Liver (tissue), 9 donors: ENCODE results near the gene THRB. TPM values are rescaled to one million over a fixed set of nuclear protein-coding genes. Genes with fewer than 3 reads are reported as not detected.

ENCODE experiments used
- DNase-seq: peaks from one replicate; pipeline ENCODE4 v3.0.0-alpha.2; 2017; ENCODE audit warnings: low spot score
- H3K27ac ChIP-seq, 2 donors: one replicate each; pipeline ENCODE4 v1.7.0; 2013; ENCODE audit warnings: inconsistent platforms in 2 of 2, low read length in 2 of 2, control low read depth in 1 of 2, low read depth in 1 of 2, mild to moderate bottlenecking in 1 of 2
- H3K27me3 ChIP-seq, 4 donors: one replicate each; pipeline versions ENCODE4 v1.6.1 to v1.7.0; 2013; ENCODE audit warnings: low read length in 3 of 4, inconsistent platforms in 1 of 4, mild to moderate bottlenecking in 1 of 4, moderate library complexity in 1 of 4; ENCODE audit not compliant: control insufficient read depth in 4 of 4, insufficient read depth in 4 of 4
- H3K36me3 ChIP-seq, 4 donors: one replicate each; pipeline versions ENCODE4 v1.6.1 to v1.7.0; 2013; ENCODE audit warnings: low read length in 3 of 4, mild to moderate bottlenecking in 3 of 4, low read depth in 1 of 4, moderate library complexity in 1 of 4; ENCODE audit not compliant: control insufficient read depth in 4 of 4, insufficient read depth in 3 of 4
- H3K4me1 ChIP-seq, 4 donors: one replicate each; pipeline versions ENCODE4 v1.6.1 to v1.7.0; 2013; ENCODE audit warnings: low read length in 3 of 4, mild to moderate bottlenecking in 3 of 4, moderate library complexity in 1 of 4; ENCODE audit not compliant: control insufficient read depth in 4 of 4, insufficient read depth in 4 of 4
- H3K4me3 ChIP-seq, 3 donors: one replicate each; pipeline versions ENCODE4 v1.6.1 to v1.7.0; 2013; ENCODE audit warnings: low read length in 3 of 3, control low read depth in 1 of 3, low read depth in 1 of 3, mild to moderate bottlenecking in 1 of 3
- H3K9ac ChIP-seq, 2 donors: one replicate each; pipeline ENCODE4 v1.7.0; 2013; ENCODE audit warnings: low read length in 2 of 2, mild to moderate bottlenecking in 2 of 2, moderate library complexity in 2 of 2, control low read depth in 1 of 2, low read depth in 1 of 2
- H3K9me3 ChIP-seq, 4 donors: one replicate each; pipeline versions ENCODE4 v1.6.1 to v1.7.0; 2013; ENCODE audit warnings: low read length in 3 of 4; ENCODE audit not compliant: control insufficient read depth in 4 of 4
- ATF3 ChIP-seq: IDR thresholded peaks from 2 replicates; pipeline ENCODE4 v1.6.1; 2016; ENCODE audit warnings: antibody characterized with exemption
- CTCF ChIP-seq: fragments of 150-350 bp; IDR thresholded peaks from 2 replicates; pipeline ENCODE4 v1.5.1; 2017; ENCODE audit warnings: improper control_type of control experiment, low read depth, low read length; ENCODE audit not compliant: missing input control
- EGR1 ChIP-seq, 2 donors: IDR thresholded peaks; 2 replicates each; pipeline ENCODE4 v1.6.1; 2016 to 2018; ENCODE audit warnings: antibody characterized with exemption in 2 of 2, low read depth in 2 of 2
- FOXA1 ChIP-seq: IDR thresholded peaks from 2 replicates; pipeline ENCODE4 v1.6.1; 2016; ENCODE audit warnings: antibody characterized with exemption
- FOXA2 ChIP-seq: IDR thresholded peaks from 2 replicates; pipeline ENCODE4 v1.6.1; 2016; ENCODE audit warnings: antibody characterized with exemption
- GABPA ChIP-seq, 2 donors: IDR thresholded peaks in 1 of 2; conservative IDR thresholded peaks in 1 of 2; 2 replicates each; pipeline ENCODE4 v1.6.1; 2016; ENCODE audit warnings: antibody characterized with exemption in 2 of 2, mild to moderate bottlenecking in 1 of 2, moderate library complexity in 1 of 2
- HNF4A ChIP-seq, 2 donors: conservative IDR thresholded peaks; 2 replicates each; pipeline ENCODE4 v1.6.1; 2016; ENCODE audit warnings: antibody characterized with exemption in 2 of 2, mild to moderate bottlenecking in 2 of 2
- HNF4G ChIP-seq: IDR thresholded peaks from 2 replicates; pipeline ENCODE4 v1.6.1; 2016; ENCODE audit warnings: antibody characterized with exemption
- JUND ChIP-seq, 2 donors: IDR thresholded peaks; 2 replicates each; pipeline ENCODE4 v1.6.1; 2016; ENCODE audit warnings: antibody characterized with exemption in 2 of 2
- MAX ChIP-seq: IDR thresholded peaks from 2 replicates; pipeline ENCODE4 v1.6.1; 2016; ENCODE audit warnings: antibody characterized with exemption
- NR2F2 ChIP-seq: IDR thresholded peaks from 2 replicates; pipeline ENCODE4 v1.6.1; 2016; ENCODE audit warnings: antibody characterized with exemption
- RAD21 ChIP-seq, 2 donors: IDR thresholded peaks; 2 replicates each; pipeline ENCODE4 v1.6.1; 2016; ENCODE audit warnings: antibody characterized with exemption in 2 of 2, mild to moderate bottlenecking in 2 of 2
- REST ChIP-seq: IDR thresholded peaks from 2 replicates; pipeline ENCODE4 v1.6.1; 2016; ENCODE audit warnings: antibody characterized with exemption, mild to moderate bottlenecking
- RXRA ChIP-seq, 2 donors: IDR thresholded peaks; 2 replicates each; pipeline ENCODE4 v1.6.1; 2017 to 2018; ENCODE audit warnings: antibody characterized with exemption in 2 of 2, mild to moderate bottlenecking in 1 of 2
- SP1 ChIP-seq: IDR thresholded peaks from 2 replicates; pipeline ENCODE4 v1.6.1; 2018; ENCODE audit warnings: antibody characterized with exemption, mild to moderate bottlenecking
- TAF1 ChIP-seq: conservative IDR thresholded peaks from 2 replicates; pipeline ENCODE4 v1.6.1; 2016; ENCODE audit warnings: antibody characterized with exemption, mild to moderate bottlenecking
- YY1 ChIP-seq: IDR thresholded peaks from 2 replicates; pipeline ENCODE4 v1.6.1; 2016; ENCODE audit warnings: antibody characterized with exemption, mild to moderate bottlenecking
- ZBTB33 ChIP-seq: IDR thresholded peaks from 2 replicates; pipeline ENCODE4 v1.6.1; 2016; ENCODE audit warnings: antibody characterized with exemption
- WGBS: extraction: QIAGEN DNeasy Blood & Tissue Kit; methylation state at CpG from one replicate; pipeline ENCODE4 v1.1.7; 2013; 5-methylcytosine and 5-hydroxymethylcytosine counted together
- polyA plus RNA-seq, 2 donors: library from polyadenylated mRNA; stranded (reverse) in 1 of 2; unstranded in 1 of 2; fragments of 200-250 nt in 1 of 2; fragments of >200 nt in 1 of 2; fragmentation: Nextera tagmentation in 1 of 2; extraction: Ambion mirVana in 1 of 2; gene quantifications; one replicate each; pipeline versions ENCODE4 v1.2.1 to v1.2.3, GENCODE V29; 2013 to 2015
- total RNA-seq, 2 donors: library from RNA; depleted of rRNA; stranded (reverse); fragments of >200 nt; gene quantifications; one replicate each; pipeline ENCODE4 v1.2.3, GENCODE V29; 2014
- donor health status: healthy.
- donor health status: healthy.
- donor health status: healthy.
- donor health status: healthy.
- donor health status: healthy.

THRB gene
- total and polyA plus RNA-seq, 4 donors, result 5.9 to 23.9 (median 9.3) TPM

GRCh38 chr3:24406900-24407299, 87.8 kb downstream of the THRB start:
- TF ChIP-seq HNF4G (peak; percentile 7), RXRA (IDR thresholded peaks at IDR 0.05) (peak; percentile 62 to 76), MAX (no peak), CTCF (no peak), GABPA (IDR thresholded peaks at IDR 0.05 in 1 of 2, conservative IDR thresholded peaks at IDR 0.05 in 1 of 2) (no peak), SP1 (peak; percentile 25), HNF4A (conservative IDR thresholded peaks at IDR 0.05) (peak; percentile 70), RAD21 (IDR thresholded peaks at IDR 0.05) (peak; percentile 26 to 52), ZBTB33 (no peak), NR2F2 (no peak), FOXA2 (peak; percentile 52), TAF1 (no peak), YY1 (peak; percentile 76), EGR1 (IDR thresholded peaks at IDR 0.05; ENCODE audit: low read depth in 2 of 2) (no peak), JUND (IDR thresholded peaks at IDR 0.05) (peak in 1 of 2 donors; percentile 53), REST (peak; percentile 42), FOXA1 (no peak), ATF3 (no peak)
- Histone ChIP-seq H3K36me3 (no peaks in the 10 kb centered on the region), H3K4me3 (peak overlapping the region in 2 of 3 donors; percentile 14 to 35), H3K27me3 (no peaks in the 10 kb centered on the region), H3K4me1 (peaks cover 3 to 26% (median 10%) of the 10 kb centered on the region in 4 donors), H3K9ac (no peak overlapping the region), H3K9me3 (no peaks in the 10 kb centered on the region), H3K27ac (peak overlapping the region; percentile 75 to 81)
- no peak for DNase-seq
- WGBS, result 43% methylated on average over 4 of the region's 4 CpGs
